Measurements from ENCODE around the gene UBA1. TPM values are rescaled to one million over a fixed set of nuclear protein-coding genes. Genes with fewer than 3 reads are reported as not detected.

The UBA1 gene
- total and polyA plus RNA-seq, 10 of the 15 experiments (the other 5 are each of a cell fraction or from before 2014, with no cell fraction given): 60.4 to 314 (median 216) TPM

DNA sequence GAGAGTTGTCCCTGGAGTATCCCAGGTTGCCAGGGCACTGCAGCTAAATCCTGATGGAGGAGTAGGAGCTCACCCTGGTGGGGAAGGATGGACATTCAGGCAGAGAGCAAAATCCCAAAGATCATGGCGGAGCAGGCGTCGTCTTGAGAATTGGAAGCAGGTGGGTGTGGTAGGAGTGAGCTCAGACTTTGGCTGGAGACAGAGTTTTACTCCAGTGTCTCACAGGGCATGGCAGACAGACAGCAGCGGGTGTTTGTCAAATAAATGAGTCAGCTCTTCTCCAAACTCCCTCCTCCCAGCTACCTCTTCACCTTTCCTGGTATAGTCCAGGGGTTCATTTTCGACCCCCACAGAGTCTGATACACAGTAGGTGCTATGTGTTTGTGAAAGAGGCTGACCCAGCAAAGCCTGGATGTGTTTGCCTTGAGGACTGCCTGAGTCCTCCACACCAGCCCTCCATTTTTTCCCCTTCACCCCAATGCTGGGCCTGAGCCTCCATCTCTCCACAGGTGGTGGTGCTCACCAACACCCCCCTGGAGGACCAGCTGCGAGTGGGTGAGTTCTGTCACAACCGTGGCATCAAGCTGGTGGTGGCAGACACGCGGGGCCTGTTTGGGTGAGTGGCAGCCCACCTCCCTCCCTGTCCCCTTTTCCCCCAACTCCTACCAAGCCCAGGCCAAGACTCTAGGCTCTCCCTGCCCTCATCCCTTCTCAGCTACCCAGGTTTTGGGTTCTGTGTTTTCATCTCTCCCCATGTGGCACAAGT is 6.9 kb downstream of the UBA1 start (continued):
- TF ChIP-seq, protein P1, sequence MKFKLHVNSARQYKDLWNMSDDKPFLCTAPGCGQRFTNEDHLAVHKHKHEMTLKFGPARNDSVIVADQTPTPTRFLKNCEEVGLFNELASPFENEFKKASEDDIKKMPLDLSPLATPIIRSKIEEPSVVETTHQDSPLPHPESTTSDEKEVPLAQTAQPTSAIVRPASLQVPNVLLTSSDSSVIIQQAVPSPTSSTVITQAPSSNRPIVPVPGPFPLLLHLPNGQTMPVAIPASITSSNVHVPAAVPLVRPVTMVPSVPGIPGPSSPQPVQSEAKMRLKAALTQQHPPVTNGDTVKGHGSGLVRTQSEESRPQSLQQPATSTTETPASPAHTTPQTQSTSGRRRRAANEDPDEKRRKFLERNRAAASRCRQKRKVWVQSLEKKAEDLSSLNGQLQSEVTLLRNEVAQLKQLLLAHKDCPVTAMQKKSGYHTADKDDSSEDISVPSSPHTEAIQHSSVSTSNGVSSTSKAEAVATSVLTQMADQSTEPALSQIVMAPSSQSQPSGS (IDR thresholded peaks at IDR 0.05; ENCODE audit: low read length): no peak
- TF ChIP-seq, protein P2, sequence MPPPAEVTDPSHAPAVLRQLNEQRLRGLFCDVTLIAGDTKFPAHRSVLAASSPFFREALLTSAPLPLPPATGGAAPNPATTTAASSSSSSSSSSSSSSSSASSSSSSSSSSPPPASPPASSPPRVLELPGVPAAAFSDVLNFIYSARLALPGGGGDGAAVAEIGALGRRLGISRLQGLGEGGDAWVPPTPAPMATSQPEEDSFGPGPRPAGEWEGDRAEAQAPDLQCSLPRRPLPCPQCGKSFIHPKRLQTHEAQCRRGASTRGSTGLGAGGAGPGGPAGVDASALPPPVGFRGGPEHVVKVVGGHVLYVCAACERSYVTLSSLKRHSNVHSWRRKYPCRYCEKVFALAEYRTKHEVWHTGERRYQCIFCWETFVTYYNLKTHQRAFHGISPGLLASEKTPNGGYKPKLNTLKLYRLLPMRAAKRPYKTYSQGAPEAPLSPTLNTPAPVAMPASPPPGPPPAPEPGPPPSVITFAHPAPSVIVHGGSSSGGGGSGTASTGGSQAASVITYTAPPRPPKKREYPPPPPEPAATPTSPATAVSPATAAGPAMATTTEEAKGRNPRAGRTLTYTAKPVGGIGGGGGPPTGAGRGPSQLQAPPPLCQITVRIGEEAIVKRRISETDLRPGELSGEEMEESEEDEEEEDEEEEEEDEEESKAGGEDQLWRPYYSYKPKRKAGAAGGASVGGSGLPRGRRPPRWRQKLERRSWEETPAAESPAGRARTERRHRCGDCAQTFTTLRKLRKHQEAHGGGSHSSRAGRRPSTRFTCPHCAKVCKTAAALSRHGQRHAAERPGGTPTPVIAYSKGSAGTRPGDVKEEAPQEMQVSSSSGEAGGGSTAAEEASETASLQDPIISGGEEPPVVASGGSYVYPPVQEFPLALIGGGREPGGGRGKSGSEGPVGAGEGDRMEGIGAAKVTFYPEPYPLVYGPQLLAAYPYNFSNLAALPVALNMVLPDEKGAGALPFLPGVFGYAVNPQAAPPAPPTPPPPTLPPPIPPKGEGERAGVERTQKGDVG (CRISPR knock-in tag; IDR thresholded peaks at IDR 0.05): no peak
- TF ChIP-seq POLR2A (IDR thresholded peaks at IDR 0.05; ENCODE audit: low read depth, low read length) (no peak), MEF2B (IDR thresholded peaks at IDR 0.05; ENCODE audit: partially characterized antibody, poor library complexity, severe bottlenecking) (no peak), CREB1 (IDR thresholded peaks at IDR 0.05; ENCODE audit: low read depth) (no peak), ZNF622 (IDR thresholded peaks at IDR 0.05) (no peak), CEBPB (IDR thresholded peaks at IDR 0.05; ENCODE audit: borderline replicate concordance in 1 of 2, low read depth in 2 of 2, low read length in 2 of 2) (no peak)

All from GM12878 (cell line).